K562 (cell line): Measurements from ENCODE around the gene EFNB3. TPM values are rescaled to one million over a fixed set of nuclear protein-coding genes. Genes with fewer than 3 reads are reported as not detected.

Experiments used
- ATAC-seq: fragments of 200-7000 bp; cut with Tn5 transposase; 3 replicates; pipeline ENCODE4 v1.9.1; 2020; ENCODE audit warnings: moderate library complexity
- BruUV-seq: library from RNA; stranded (reverse); fragments of 400-500 nt; replicated peaks from 2 replicates; lab custom pipeline; 2021; lab: Mats Ljungman, UMichigan
- CTCF ChIA-PET: fragments of 300-600 bp; formaldehyde crosslinking; extraction: SDS; loops from one replicate; lab custom pipeline; 2021; ENCODE audit warnings: low intra/inter-chr PET ratio; lab: Yijun Ruan, JAX
- POLR2A ChIA-PET: fragments of 300-600, 350-650 bp; sonication (Branson Sonifier 250); formaldehyde crosslinking; extraction: SDS; loops from one replicate; lab custom pipeline; 2021; ENCODE audit warnings: antibody characterized with exemption, inconsistent platforms; lab: Yijun Ruan, JAX
- DNase-seq, 4 experiments: peaks; one replicate each; pipeline versions ENCODE4 v3.0.0 to v3.0.0-alpha.2; 2011 to 2018; ENCODE audit warnings: low spot score in 3 of 4, mixed read lengths in 3 of 4; ENCODE audit errors: extremely low read depth in 1 of 4
- FAIRE-seq: peaks from 2 replicates; lab custom pipeline; 2011; peaks lifted over from hg19 to GRCh38; lab: Jason Lieb, UNC
- H2AFZ ChIP-seq: 2 replicates; pipeline ENCODE4 v1.6.0; 2011; ENCODE audit warnings: low read depth, low read length, control low read depth, inconsistent platforms
- H3K27ac ChIP-seq: fragments of 200-600 bp; 3 replicates; pipeline ENCODE4 v1.8.0; 2011; ENCODE audit warnings: low read depth, mild to moderate bottlenecking, control low read depth, inconsistent platforms, low read length, moderate library complexity, mixed read lengths; ENCODE audit errors: extremely low read depth
- H3K27me3 ChIP-seq, 2 experiments: fragments of 300-600 bp in 1 of 2; 2 replicates in 1 of 2; 3 replicates in 1 of 2; pipeline versions ENCODE4 v1.6.0 to v1.8.0; 2011; ENCODE audit warnings: inconsistent platforms in 2 of 2, low read length in 2 of 2, mild to moderate bottlenecking in 1 of 2, mixed read lengths in 1 of 2, moderate library complexity in 1 of 2; ENCODE audit not compliant: control insufficient read depth in 2 of 2, insufficient read depth in 2 of 2
- H3K36me3 ChIP-seq: fragments of 300-600 bp; 3 replicates; pipeline ENCODE4 v1.8.0; 2011; ENCODE audit warnings: mild to moderate bottlenecking, low read length, inconsistent platforms; ENCODE audit not compliant: control insufficient read depth, insufficient read depth
- H3K4me1 ChIP-seq, 2 experiments: fragments of 200-600 bp in 1 of 2; replicated peaks in 1 of 2; 2 replicates in 1 of 2; 3 replicates in 1 of 2; pipeline versions ENCODE4 v1.5.1 to v1.8.0; 2011; ENCODE audit warnings: inconsistent platforms in 2 of 2, low read length in 2 of 2, mild to moderate bottlenecking in 1 of 2, mixed read lengths in 1 of 2, moderate library complexity in 1 of 2; ENCODE audit not compliant: control insufficient read depth in 2 of 2, insufficient read depth in 2 of 2
- H3K4me2 ChIP-seq: 2 replicates; pipeline ENCODE4 v1.6.1; 2011; ENCODE audit warnings: low read length, control low read depth, inconsistent platforms, mixed read lengths; ENCODE audit not compliant: insufficient read depth
- H3K4me3 ChIP-seq: fragments of 200-600 bp; sonication (generic), shearing (Covaris generic); 2 replicates; pipeline ENCODE4 v1.5.1; 2016; ENCODE audit warnings: control low read depth, inconsistent platforms
- H3K79me2 ChIP-seq: fragments of 200-600 bp; 3 replicates; pipeline ENCODE4 v1.8.0; 2011; ENCODE audit warnings: low read length, inconsistent platforms; ENCODE audit not compliant: control insufficient read depth, insufficient read depth
- H3K9ac ChIP-seq, 2 experiments: 2 replicates each; pipeline versions ENCODE4 v1.6.0 to v1.6.1; 2011; ENCODE audit warnings: low read depth in 2 of 2, low read length in 2 of 2, control low read depth in 1 of 2, inconsistent platforms in 1 of 2, mild to moderate bottlenecking in 1 of 2, mixed read lengths in 1 of 2; ENCODE audit not compliant: insufficient read depth in 1 of 2
- H3K9me1 ChIP-seq: one replicate; pipeline ENCODE4 v1.6.0; 2011; ENCODE audit warnings: inconsistent platforms, mild to moderate bottlenecking, low read length, moderate library complexity; ENCODE audit not compliant: control insufficient read depth, insufficient read depth
- H3K9me3 ChIP-seq: replicated peaks from 2 replicates; pipeline ENCODE4 v1.5.1; 2011; ENCODE audit warnings: low read depth, low read length, inconsistent platforms; ENCODE audit not compliant: control insufficient read depth, insufficient read depth
- H4K20me1 ChIP-seq: replicated peaks from 2 replicates; pipeline ENCODE4 v1.6.1; 2011; ENCODE audit warnings: low read length, inconsistent platforms, mixed read lengths; ENCODE audit not compliant: control insufficient read depth, insufficient read depth
- ASH1L ChIP-seq: fragments of 450-650 bp; IDR thresholded peaks from 2 replicates; pipeline ENCODE4 v1.6.1; 2018; ENCODE audit warnings: borderline replicate concordance, mild to moderate bottlenecking, low read depth; ENCODE audit not compliant: partially characterized antibody
- ESRRA ChIP-seq: fragments of 450-650 bp; IDR thresholded peaks from 2 replicates; pipeline ENCODE4 v1.6.1; 2014; ENCODE audit warnings: low read depth, mild to moderate bottlenecking, moderate library complexity, borderline replicate concordance
- FOXK1 ChIP-seq: sonication (generic); formaldehyde crosslinking; IDR thresholded peaks from 2 replicates; pipeline ENCODE4 v1.8.0; 2022; ENCODE audit warnings: missing genetic modification reagents, mild to moderate bottlenecking, borderline replicate concordance
- GTF2E2 ChIP-seq: fragments of 200-800 bp; sonication (Bioruptor generic); IDR thresholded peaks from 2 replicates; pipeline ENCODE4 v1.6.1; 2016; ENCODE audit warnings: missing genetic modification characterization, missing compliant biosample characterization
- ILK ChIP-seq: fragments of 450-650 bp; IDR thresholded peaks from 2 replicates; pipeline ENCODE4 v1.6.1; 2016; ENCODE audit warnings: missing genetic modification characterization, low read depth, mild to moderate bottlenecking, missing compliant biosample characterization, moderate library complexity, borderline replicate concordance
- MTF1 ChIP-seq: fragments of 250-450 bp; sonication (Bioruptor Pico); IDR thresholded peaks from 2 replicates; pipeline ENCODE4 v1.9.0; 2021; ENCODE audit warnings: moderate library complexity, mild to moderate bottlenecking, inconsistent platforms, borderline replicate concordance
- NCOA2 ChIP-seq, 2 experiments: fragments of 450-650 bp; IDR thresholded peaks; 2 replicates each; pipeline ENCODE4 v1.6.1; 2018; ENCODE audit warnings: mild to moderate bottlenecking in 2 of 2, moderate library complexity in 1 of 2; ENCODE audit not compliant: partially characterized antibody in 2 of 2
- ZNF668 ChIP-seq: fragments of 250-450 bp; sonication (Bioruptor Pico); IDR thresholded peaks from 2 replicates; pipeline ENCODE4 v1.8.0; 2022; ENCODE audit warnings: mild to moderate bottlenecking, inconsistent platforms
- WGBS: fragments of 100-300 bp; shearing (Covaris generic); methylation state at CpG from one replicate; pipeline ENCODE4 v1.1.6; 2016; ENCODE audit warnings: low coverage, mixed read lengths; ENCODE audit not compliant: insufficient coverage; ENCODE audit errors: missing lambda C conversion rate; 5-methylcytosine and 5-hydroxymethylcytosine counted together
- in situ Hi-C: fragments of 300-500 bp; cut with MboI; formaldehyde crosslinking; loops from 4 replicates; pipeline ENCODE4 v1.15.0; 2018; ENCODE audit warnings: inconsistent platforms, mixed read lengths
- intact Hi-C: fragments of 100-400 bp; cut with micrococcal nuclease; formaldehyde crosslinking; loops from 2 replicates; pipeline ENCODE4 v1.14.2; 2022
- polyA plus RNA-seq, 8 experiments: library from polyadenylated mRNA; depleted of rRNA in 4 of 8; stranded (reverse) in 5 of 8; unstranded in 3 of 8; fragments of >200 nt; fragmentation: Nextera tagmentation in 2 of 8; fragmentation: Illumina TruSeq in 1 of 8; extraction: Ambion mirVana in 2 of 8; extraction: Trizol in 1 of 8; gene quantifications; 2 replicates each; pipeline versions ENCODE4 v1.2.1 to v1.2.3, GENCODE V29; 2011 to 2014; ENCODE audit warnings: inconsistent platforms in 1 of 8, missing spikeins in 1 of 8
- total RNA-seq, 7 experiments: library from RNA; depleted of rRNA in 6 of 7; stranded (reverse); fragments of >200 nt in 6 of 7; fragmentation: Illumina TruSeq in 2 of 7; extraction: Trizol in 2 of 7; gene quantifications; 2 replicates each; pipeline versions ENCODE4 v1.2.1 to v1.2.3, GENCODE V29; 2011 to 2021; ENCODE audit warnings: low replicate concordance in 1 of 7
- TF ChIP-seq, protein P1 (sequence below): sonication (generic); formaldehyde crosslinking; IDR thresholded peaks from 2 replicates; pipeline ENCODE4 v1.8.1; 2023; ENCODE audit warnings: mild to moderate bottlenecking, missing genetic modification reagents
- TF ChIP-seq, protein P2 (sequence below), 2 experiments: IDR thresholded peaks; 2 replicates each; pipeline ENCODE4 v1.6.1; 2012; ENCODE audit warnings: improper control_type of control experiment in 2 of 2, low read depth in 2 of 2, low read length in 2 of 2, borderline replicate concordance in 1 of 2
- TF ChIP-seq, protein P3 (sequence below): fragments of 150-350 bp; conservative IDR thresholded peaks from 2 replicates; pipeline ENCODE4 v1.6.1; 2014; ENCODE audit warnings: low read length

Gene EFNB3
- total and polyA plus RNA-seq, 9 of the 15 experiments (the other 6 are each of a cell fraction or from before 2014, with no cell fraction given) = not detected

DNA sequence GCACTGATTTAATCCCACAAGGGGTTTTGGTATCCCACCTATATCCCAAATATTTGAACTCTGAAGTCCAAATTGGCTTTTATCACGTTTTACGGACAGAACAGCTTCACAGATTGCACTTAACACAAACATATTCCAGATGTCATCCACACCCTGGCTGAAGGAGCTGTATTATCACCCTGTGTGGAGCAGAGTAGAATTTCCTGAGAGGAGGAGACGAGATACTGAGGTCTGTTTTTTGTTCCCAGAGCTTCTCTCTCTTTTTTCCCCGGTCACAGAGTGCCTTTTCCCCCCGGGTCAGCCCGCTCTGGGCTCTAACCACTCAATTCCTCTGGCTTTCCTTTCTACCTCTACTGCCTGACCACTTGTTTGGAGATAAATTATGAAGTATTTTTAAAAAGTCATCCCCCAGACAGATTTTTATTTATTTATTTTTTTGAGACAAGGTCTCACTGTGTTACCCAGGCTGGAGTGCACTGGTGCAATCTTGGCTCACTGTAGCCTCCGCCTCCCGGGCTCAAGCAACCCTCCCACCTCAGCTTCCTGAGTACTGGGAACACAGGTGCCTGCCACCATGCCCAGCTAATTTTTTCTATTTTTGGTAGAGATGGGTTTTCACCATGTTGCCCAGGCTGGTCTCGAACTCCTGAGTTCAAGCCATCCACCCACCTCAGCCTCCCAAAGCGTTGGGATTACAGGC, 43.2 kb downstream of the EFNB3 start (continued):
- no peak for TF ChIP-seq ASH1L

DNA sequence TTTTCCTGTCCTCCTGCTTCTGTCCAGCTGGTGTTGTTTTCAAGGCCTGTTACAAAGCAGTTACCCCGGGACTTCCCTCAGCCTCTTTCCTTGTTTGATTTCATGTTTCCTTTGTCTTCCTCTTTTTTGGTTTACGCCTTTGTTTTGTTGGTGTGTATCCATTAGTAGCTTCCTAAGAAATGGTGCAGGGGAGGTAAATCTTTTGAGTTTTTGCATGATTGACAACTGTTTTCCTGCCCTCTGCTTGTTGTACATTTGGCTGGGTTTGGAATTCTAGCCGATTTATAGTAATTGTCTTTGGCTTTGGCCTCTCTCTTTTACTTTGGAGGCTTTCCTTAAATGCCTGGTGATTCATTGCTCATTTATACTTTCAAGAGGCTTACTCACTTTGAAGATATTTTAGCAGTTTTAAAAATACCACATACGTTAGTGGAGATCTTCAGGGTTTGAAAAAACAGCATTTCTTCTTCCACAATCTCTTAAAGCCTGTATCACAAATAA, 45.4 kb downstream of the EFNB3 start:
- FAIRE-seq (no peak), ATAC-seq (no peak), DNase-seq (no peak)
- no peaks in the 10 kb centered on the region for H4K20me1 ChIP-seq
- H3K79me2 ChIP-seq = no peaks in the 10 kb centered on the region
- BruUV-seq = no TSS peak
- peaks cover 0 to 21% of the 10 kb centered on the region in 2 experiments; a peak in 2 of 5 replicates for H3K27me3 ChIP-seq
- POLR2A ChIA-PET = no interaction called here
- no peak overlapping the region for H3K27ac ChIP-seq
- no peak overlapping the region for H3K4me2 ChIP-seq
- H3K4me1 ChIP-seq = no peaks in the 10 kb centered on the region
- H3K36me3 ChIP-seq = no peaks in the 10 kb centered on the region
- H3K9ac ChIP-seq = no peak overlapping the region
- intact Hi-C loops = no loop called here
- CTCF ChIA-PET = no interaction called here
- H3K4me3 ChIP-seq = no peak overlapping the region
- no peaks in the 10 kb centered on the region for H3K9me3 ChIP-seq
- H3K9me1 ChIP-seq = no peaks in the 10 kb centered on the region
- in situ Hi-C loops = no loop called here
- no peak overlapping the region for H2AFZ ChIP-seq
- 9% methylated on average over 4 of the region's 4 CpGs for WGBS
- TF ChIP-seq ZNF668 (CRISPR knock-in tag) (no peak), MTF1 (CRISPR knock-in tag) (no peak), NCOA2 (IDR thresholded peaks at IDR 0.05; ENCODE audit: partially characterized antibody in 2 of 2) (no peak), ILK (no peak), FOXK1 (no peak), ESRRA (no peak), GTF2E2 (tag) (no peak)
- TF ChIP-seq, protein P1, sequence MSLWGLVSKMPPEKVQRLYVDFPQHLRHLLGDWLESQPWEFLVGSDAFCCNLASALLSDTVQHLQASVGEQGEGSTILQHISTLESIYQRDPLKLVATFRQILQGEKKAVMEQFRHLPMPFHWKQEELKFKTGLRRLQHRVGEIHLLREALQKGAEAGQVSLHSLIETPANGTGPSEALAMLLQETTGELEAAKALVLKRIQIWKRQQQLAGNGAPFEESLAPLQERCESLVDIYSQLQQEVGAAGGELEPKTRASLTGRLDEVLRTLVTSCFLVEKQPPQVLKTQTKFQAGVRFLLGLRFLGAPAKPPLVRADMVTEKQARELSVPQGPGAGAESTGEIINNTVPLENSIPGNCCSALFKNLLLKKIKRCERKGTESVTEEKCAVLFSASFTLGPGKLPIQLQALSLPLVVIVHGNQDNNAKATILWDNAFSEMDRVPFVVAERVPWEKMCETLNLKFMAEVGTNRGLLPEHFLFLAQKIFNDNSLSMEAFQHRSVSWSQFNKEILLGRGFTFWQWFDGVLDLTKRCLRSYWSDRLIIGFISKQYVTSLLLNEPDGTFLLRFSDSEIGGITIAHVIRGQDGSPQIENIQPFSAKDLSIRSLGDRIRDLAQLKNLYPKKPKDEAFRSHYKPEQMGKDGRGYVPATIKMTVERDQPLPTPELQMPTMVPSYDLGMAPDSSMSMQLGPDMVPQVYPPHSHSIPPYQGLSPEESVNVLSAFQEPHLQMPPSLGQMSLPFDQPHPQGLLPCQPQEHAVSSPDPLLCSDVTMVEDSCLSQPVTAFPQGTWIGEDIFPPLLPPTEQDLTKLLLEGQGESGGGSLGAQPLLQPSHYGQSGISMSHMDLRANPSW (CRISPR knock-in tag) = no peak
- TF ChIP-seq, protein P2, sequence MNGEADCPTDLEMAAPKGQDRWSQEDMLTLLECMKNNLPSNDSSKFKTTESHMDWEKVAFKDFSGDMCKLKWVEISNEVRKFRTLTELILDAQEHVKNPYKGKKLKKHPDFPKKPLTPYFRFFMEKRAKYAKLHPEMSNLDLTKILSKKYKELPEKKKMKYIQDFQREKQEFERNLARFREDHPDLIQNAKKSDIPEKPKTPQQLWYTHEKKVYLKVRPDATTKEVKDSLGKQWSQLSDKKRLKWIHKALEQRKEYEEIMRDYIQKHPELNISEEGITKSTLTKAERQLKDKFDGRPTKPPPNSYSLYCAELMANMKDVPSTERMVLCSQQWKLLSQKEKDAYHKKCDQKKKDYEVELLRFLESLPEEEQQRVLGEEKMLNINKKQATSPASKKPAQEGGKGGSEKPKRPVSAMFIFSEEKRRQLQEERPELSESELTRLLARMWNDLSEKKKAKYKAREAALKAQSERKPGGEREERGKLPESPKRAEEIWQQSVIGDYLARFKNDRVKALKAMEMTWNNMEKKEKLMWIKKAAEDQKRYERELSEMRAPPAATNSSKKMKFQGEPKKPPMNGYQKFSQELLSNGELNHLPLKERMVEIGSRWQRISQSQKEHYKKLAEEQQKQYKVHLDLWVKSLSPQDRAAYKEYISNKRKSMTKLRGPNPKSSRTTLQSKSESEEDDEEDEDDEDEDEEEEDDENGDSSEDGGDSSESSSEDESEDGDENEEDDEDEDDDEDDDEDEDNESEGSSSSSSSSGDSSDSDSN (IDR thresholded peaks at IDR 0.05; ENCODE audit: borderline replicate concordance in 1 of 2, low read depth in 2 of 2, low read length in 2 of 2) = no peak
- TF ChIP-seq, protein P3, sequence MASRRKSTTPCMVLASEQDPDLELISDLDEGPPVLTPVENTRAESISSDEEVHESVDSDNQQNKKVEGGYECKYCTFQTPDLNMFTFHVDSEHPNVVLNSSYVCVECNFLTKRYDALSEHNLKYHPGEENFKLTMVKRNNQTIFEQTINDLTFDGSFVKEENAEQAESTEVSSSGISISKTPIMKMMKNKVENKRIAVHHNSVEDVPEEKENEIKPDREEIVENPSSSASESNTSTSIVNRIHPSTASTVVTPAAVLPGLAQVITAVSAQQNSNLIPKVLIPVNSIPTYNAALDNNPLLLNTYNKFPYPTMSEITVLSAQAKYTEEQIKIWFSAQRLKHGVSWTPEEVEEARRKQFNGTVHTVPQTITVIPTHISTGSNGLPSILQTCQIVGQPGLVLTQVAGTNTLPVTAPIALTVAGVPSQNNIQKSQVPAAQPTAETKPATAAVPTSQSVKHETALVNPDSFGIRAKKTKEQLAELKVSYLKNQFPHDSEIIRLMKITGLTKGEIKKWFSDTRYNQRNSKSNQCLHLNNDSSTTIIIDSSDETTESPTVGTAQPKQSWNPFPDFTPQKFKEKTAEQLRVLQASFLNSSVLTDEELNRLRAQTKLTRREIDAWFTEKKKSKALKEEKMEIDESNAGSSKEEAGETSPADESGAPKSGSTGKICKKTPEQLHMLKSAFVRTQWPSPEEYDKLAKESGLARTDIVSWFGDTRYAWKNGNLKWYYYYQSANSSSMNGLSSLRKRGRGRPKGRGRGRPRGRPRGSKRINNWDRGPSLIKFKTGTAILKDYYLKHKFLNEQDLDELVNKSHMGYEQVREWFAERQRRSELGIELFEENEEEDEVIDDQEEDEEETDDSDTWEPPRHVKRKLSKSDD = no peak
